Activated T-cell treated with anti-CD3 and anti-CD28 coated beads for 48 hours (primary cell): Measurements from ENCODE around the gene MRPL34.
"Not testable (repeated sequence)": the region's sequence is repeated elsewhere in the genome, so short reads cannot be mapped to it uniquely, and the experiment has no call there.

Source experiments
- DNase-seq: peaks from one replicate; pipeline ENCODE4 v3.0.0-alpha.2; 2020; ENCODE audit warnings: low read depth

MRPL34 gene

GRCh38 chr19:17305517-17306284, at the start of gene MRPL34:
Gene MRPL34, plus strand, starts transcription at chr19:17305872. Its CDS starts 21 bp downstream, at chr19:17305893.
- DNase-seq: peak; percentile 92

- DNase-seq: no peak
These were observed 49.5 kb upstream of the MRPL34 start for GRCh38 chr19:17256130-17256529.

DNA sequence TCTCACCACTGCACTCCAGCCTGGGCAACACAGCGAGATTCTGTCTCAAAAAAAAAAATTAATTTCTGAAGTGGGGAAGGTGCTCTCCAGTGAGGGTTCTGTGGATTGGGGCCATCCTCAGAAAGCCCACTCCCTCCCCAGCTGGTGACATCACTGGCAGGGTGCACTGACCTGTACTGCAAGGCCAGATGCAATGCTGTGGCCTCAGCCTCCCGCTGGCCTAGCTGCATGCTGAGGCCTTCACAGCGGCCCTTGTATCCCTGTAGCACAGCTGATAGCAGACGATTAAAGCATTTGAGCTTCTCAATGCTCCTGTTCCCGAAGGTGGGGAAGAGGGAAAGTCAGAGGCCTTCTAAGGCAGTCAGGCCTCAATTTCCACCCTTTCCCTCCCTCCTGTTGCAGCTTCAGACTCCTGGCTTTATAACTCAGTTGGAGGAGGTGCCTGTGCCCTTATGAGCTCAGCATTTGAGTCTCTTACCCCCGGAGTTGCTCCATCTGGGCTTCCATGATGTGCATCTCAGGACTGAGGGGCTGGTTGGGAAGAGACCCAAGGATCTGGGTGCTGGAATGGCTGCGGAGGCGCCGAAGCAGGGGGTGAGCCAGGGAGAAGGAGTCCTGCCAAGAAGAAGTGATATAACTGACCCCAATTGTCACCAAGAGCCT, 46.4 kb upstream of the MRPL34 start:
- DNase-seq: no peak

- DNase-seq: no peak
These were observed 45.7 kb upstream of the MRPL34 start for GRCh38 chr19:17259934-17260333.

- peak; percentile 85 for DNase-seq
These were observed 44.8 kb upstream of the MRPL34 start for GRCh38 chr19:17260842-17261325.

GRCh38 chr19:17262557-17262956, 43.1 kb upstream of the MRPL34 start:
- DNase-seq: no peak

GRCh38 chr19:17263712-17264640, 41.7 kb upstream of the MRPL34 start:
- no peak for DNase-seq

GRCh38 chr19:17264641-17264979, 41.1 kb upstream of the MRPL34 start, which contains the start of gene USHBP1:
Gene USHBP1, minus strand, starts transcription at chr19:17264745. Its CDS starts 446 bp downstream, at chr19:17264299.
- no peak for DNase-seq

GRCh38 chr19:17266026-17266425, 39.6 kb upstream of the MRPL34 start:
- DNase-seq: no peak

DNA sequence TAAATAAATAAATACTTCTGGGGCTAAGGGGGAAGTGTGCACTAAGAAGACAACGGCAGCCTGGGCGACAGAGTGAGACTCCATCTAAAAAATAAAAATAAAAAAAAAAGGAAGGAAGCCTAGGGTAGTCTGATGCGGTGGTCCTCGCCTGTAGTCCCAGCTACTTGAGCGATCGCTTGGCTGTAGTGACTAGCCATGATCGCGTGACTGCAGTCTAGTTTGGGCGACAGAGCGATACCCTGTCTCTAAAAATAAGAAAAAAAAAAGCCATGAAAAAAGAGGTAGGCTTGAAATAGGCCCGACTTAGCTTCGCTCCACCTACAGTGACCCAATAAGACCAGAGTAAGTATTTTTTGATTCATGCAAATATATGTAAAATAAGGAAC, 39.1 kb upstream of the MRPL34 start:
- DNase-seq: peak; percentile 8

DNA sequence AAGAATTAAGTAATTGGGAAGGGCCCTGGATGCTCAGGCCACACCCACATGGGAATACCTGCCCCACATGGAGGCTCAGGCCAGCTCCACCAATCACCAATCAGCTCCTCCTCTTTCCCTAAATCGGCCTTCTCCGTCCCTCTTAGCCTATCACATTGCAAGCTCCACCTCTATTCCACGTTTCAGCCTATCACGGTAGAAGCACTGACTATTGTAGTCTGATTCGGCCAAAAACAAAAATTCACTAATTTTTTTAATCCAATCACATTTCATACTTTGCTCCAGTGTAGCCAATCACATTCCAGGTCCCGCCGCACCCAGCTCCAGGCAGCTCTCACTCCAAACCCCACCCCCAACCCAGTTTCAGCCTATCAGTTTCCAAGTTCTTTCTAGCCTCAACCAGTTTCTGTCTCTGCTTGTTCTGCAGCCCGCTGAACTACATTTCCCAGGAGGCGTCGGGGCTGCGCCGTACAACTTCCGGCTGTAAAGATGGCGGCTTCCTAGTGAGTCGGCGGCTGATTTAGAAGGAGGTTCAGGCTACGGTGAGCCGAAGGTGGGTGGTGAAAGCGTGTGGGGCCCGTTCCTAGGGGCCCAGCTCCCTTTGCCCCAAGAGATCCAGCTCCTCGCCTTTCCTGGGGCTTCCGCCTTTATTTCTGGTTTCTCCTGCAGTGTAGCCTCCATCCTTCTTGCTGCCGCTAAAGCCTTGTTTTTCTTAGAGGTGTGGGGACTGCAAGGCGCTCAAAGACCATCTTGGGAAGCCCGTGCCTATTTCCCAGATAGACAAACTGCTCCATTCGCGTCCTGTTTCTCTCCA, 38.5 kb upstream of the MRPL34 start, which contains the start of gene BABAM1:
BABAM1 (plus strand) TSS at position 469 of the 814 bp plus-strand sequence. CDS start 1,364 bp downstream, outside the sequence.
- peak; percentile 89 for DNase-seq

DNA sequence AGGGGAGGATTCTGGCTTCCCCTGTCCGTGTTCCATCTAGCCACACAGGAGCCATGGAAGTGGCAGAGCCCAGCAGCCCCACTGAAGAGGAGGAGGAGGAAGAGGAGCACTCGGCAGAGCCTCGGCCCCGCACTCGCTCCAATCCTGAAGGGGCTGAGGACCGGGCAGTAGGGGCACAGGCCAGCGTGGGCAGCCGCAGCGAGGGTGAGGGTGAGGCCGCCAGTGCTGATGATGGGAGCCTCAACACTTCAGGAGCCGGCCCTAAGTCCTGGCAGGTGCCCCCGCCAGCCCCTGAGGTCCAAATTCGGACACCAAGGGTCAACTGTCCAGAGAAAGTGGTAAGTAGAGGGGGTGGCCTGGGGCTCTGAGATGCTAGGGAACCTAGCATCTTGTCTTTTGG, 36.9 kb upstream of the MRPL34 start:
- no peak for DNase-seq

DNA sequence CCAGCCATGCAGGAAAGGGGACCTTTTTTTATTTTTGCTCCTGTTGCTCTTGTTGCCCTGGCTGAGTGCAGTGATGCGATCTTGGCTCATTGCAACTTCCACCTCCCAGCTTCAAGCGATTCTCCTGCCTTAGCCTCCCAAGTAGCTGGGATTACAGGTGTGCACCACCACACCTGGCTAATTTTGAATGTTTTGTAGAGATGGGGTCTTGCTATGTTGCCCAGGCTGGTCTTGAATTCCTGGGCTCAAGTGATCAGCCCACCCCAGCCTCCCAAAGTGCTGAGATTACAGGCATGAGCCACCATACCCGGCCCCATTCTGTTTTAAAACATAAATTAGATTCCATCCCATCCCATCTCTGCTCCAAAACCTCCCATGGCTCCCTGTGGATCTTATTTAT, 30.8 kb upstream of the MRPL34 start:
- not testable (repeated sequence) for DNase-seq

DNA sequence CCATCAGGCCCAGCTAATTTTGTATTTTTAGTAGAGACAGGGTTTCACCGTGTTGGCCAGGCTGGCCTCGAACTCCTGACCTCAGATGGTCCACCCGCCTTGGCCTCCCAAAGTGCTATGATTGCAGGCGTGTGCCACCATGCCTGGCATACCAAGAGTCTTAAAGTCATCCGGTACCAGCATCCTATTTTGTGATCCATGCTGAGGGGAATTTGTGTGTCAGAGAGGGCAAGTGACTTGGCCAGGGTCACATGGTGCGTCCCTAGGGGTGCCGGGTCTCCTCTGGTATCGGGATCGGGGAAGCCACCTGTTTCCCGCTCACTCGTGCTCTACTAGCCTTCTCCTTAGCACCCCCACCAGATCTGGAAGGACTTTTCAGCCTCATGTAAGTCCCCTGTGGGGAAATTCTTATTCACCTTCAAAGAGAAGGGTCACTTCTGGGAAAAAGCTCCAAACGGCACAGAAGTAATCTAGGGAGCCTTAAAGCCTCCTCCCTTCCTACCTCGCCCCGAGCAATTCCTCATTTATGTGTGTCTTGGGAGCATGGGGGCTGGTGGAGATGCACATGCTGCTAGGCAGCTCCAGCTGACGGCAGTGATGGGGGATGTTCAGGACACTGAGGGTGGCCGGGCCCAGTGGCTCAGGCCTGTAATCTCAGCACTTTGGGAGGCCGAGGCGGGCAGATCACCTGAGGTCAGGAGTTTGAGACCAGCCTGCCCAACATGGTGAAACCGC, 30.1 kb upstream of the MRPL34 start:
- no peak for DNase-seq

GRCh38 chr19:17279436-17279835, 26.2 kb upstream of the MRPL34 start:
- no peak for DNase-seq

GRCh38 chr19:17281391-17282304, 24.0 kb upstream of the MRPL34 start, which contains the start of gene ANKLE1:
Gene ANKLE1, plus strand, starts transcription at chr19:17281901. Its CDS starts 20 bp downstream, at chr19:17281921.
- peak; percentile 53 for DNase-seq

GRCh38 chr19:17282488-17283125, 23.1 kb upstream of the MRPL34 start:
- peak; percentile 79 for DNase-seq

- DNase-seq: no peak
These were observed 22.1 kb upstream of the MRPL34 start for GRCh38 chr19:17283504-17283996.
